Sigmoid colon (tissue), 7 donors: ENCODE results near the gene PRR19. TPM values are rescaled to one million over a fixed set of nuclear protein-coding genes. Genes with fewer than 3 reads are reported as not detected.

Source experiments
- DNase-seq: peaks from one replicate; pipeline ENCODE4 v3.0.0-alpha.2; 2019
- H3K27ac ChIP-seq, 4 donors: fragments of 200-600 bp; sonication (generic); one replicate each; pipeline ENCODE4 v1.5.1; 2016 to 2019; ENCODE audit warnings: mild to moderate bottlenecking in 1 of 4
- H3K27me3 ChIP-seq, 3 donors: fragments of 200-600 bp; sonication (generic); one replicate each; pipeline ENCODE4 v1.5.1; 2019; ENCODE audit warnings: mild to moderate bottlenecking in 1 of 3
- H3K36me3 ChIP-seq, 4 donors: fragments of 200-600 bp; sonication (generic); one replicate each; pipeline ENCODE4 v1.5.1; 2016 to 2019
- H3K4me1 ChIP-seq, 4 donors: fragments of 200-600 bp; sonication (generic); one replicate each; pipeline ENCODE4 v1.5.1; 2017 to 2019
- H3K4me3 ChIP-seq, 4 donors: fragments of 200-600 bp; sonication (generic); one replicate each; pipeline ENCODE4 v1.5.1; 2017 to 2019; ENCODE audit warnings: mild to moderate bottlenecking in 2 of 4, moderate library complexity in 1 of 4
- H3K9me3 ChIP-seq, 4 donors: fragments of 200-600 bp in 3 of 4; sonication (generic) in 3 of 4; one replicate each; pipeline versions ENCODE4 v1.5.1 to v1.6.1; 2013 to 2019
- EP300 ChIP-seq, 4 donors: sonication (generic); formaldehyde crosslinking; IDR thresholded peaks; one replicate each; pipeline ENCODE4 v1.6.1; 2017; ENCODE audit warnings: antibody characterized with exemption in 4 of 4
- POLR2A ChIP-seq, 2 donors: fragments of 450-650 bp; IDR thresholded peaks; one replicate each; pipeline ENCODE4 v1.6.1; 2016; ENCODE audit warnings: antibody characterized with exemption in 2 of 2, mild to moderate bottlenecking in 2 of 2, moderate library complexity in 2 of 2
- POLR2AphosphoS5 ChIP-seq, 4 donors: sonication (generic); formaldehyde crosslinking; IDR thresholded peaks; one replicate each; pipeline ENCODE4 v1.6.1; 2017; ENCODE audit warnings: antibody characterized with exemption in 4 of 4
- WGBS, 2 donors: extraction: QIAGEN DNeasy Blood & Tissue Kit; methylation state at CpG; one replicate each; pipeline ENCODE4 v1.1.7; 2013; 5-methylcytosine and 5-hydroxymethylcytosine counted together
- intact Hi-C: fragments of 100-400 bp; cut with DNase I; formaldehyde crosslinking; loops from one replicate; pipeline ENCODE4 v1.15.1; 2023
- polyA plus RNA-seq, 3 donors: library from polyadenylated mRNA; stranded (reverse); fragments of 200-250 nt; gene quantifications; one replicate each; pipeline ENCODE4 v1.2.3, GENCODE V29; 2013
- total RNA-seq, 4 donors: library from RNA; depleted of rRNA; stranded (reverse); fragments of >200 nt; gene quantifications; one replicate each; pipeline ENCODE4 v1.1.0, GENCODE V29; 2016
- TF ChIP-seq, protein P1 (sequence below), 4 experiments: fragments of 450-650 bp in 3 of 4; fragments of 200-600 bp in 1 of 4; IDR thresholded peaks; one replicate each; pipeline ENCODE4 v1.5.1; 2016 to 2019; ENCODE audit warnings: antibody characterized with exemption in 4 of 4, mild to moderate bottlenecking in 3 of 4, moderate library complexity in 2 of 4
- donor health status: healthy with polysubstance abuse.
- donor health status: Bipolar disorder and iron deficiency.
- donor health status: healthy.

PRR19 gene
- total and polyA plus RNA-seq, 7 donors: 0.69 to 0.79 TPM; not detected in 5

DNA sequence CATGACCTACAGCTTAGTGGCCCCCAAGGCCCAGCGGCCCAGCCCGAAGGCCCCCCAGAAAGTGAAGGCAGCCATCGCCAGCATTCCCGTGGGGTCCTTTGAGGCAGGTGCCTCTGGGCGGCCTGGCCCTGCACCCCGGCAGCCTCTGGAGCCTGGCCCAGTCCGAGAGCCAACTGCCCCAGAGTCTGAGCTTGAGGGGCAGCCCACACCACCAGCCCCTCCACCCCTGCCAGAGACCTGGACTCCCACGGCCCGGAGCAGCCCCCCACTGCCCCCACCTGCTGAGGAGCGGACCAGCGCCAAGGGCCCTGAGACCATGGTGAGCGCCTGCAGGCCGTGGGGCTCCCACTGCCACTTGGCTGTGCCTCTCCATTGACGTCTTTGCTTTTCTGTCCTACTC lies 9.0 kb upstream of the PRR19 start:
- DNase-seq: no peak
- no peak overlapping the region for H3K4me3 ChIP-seq
- no peaks in the 10 kb centered on the region for H3K9me3 ChIP-seq
- WGBS, 2 donors: 92 to 94% methylated on average over 14 of the region's 14 CpGs
- TF ChIP-seq POLR2AphosphoS5 (IDR thresholded peaks at IDR 0.05) (no peak), POLR2A (IDR thresholded peaks at IDR 0.05) (no peak), EP300 (IDR thresholded peaks at IDR 0.05) (no peak)
- TF ChIP-seq, protein P1, sequence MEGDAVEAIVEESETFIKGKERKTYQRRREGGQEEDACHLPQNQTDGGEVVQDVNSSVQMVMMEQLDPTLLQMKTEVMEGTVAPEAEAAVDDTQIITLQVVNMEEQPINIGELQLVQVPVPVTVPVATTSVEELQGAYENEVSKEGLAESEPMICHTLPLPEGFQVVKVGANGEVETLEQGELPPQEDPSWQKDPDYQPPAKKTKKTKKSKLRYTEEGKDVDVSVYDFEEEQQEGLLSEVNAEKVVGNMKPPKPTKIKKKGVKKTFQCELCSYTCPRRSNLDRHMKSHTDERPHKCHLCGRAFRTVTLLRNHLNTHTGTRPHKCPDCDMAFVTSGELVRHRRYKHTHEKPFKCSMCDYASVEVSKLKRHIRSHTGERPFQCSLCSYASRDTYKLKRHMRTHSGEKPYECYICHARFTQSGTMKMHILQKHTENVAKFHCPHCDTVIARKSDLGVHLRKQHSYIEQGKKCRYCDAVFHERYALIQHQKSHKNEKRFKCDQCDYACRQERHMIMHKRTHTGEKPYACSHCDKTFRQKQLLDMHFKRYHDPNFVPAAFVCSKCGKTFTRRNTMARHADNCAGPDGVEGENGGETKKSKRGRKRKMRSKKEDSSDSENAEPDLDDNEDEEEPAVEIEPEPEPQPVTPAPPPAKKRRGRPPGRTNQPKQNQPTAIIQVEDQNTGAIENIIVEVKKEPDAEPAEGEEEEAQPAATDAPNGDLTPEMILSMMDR (IDR thresholded peaks at IDR 0.05): no peak
- H3K27me3 ChIP-seq: no peaks in the 10 kb centered on the region
- intact Hi-C loops: loop anchor here (10.0 kb wide), 1 partner anchor 158 kb away; the partner anchor contains the start of gene POU2F2
- peaks cover 0 to 3% (median 0%) of the 10 kb centered on the region in 4 donors for H3K4me1 ChIP-seq
- H3K36me3 ChIP-seq: peaks cover 29 to 79% (median 63%) of the 10 kb centered on the region in 4 donors
- H3K27ac ChIP-seq: no peak overlapping the region

GRCh38 chr19:42293540-42293939 lies 8.4 kb upstream of the PRR19 start:
- no peak for DNase-seq
- Histone ChIP-seq H3K27ac (no peak overlapping the region), H3K9me3 (no peaks in the 10 kb centered on the region), H3K27me3 (no peaks in the 10 kb centered on the region), H3K4me1 (peaks cover 0 to 3% (median 0%) of the 10 kb centered on the region in 4 donors), H3K4me3 (no peak overlapping the region), H3K36me3 (peaks cover 29 to 73% (median 58%) of the 10 kb centered on the region in 4 donors)
- TF ChIP-seq EP300 (IDR thresholded peaks at IDR 0.05) (no peak), POLR2A (IDR thresholded peaks at IDR 0.05) (no peak), POLR2AphosphoS5 (IDR thresholded peaks at IDR 0.05) (no peak)
- TF ChIP-seq, protein P1 (IDR thresholded peaks at IDR 0.05): no peak
- intact Hi-C loops: loop anchor here (10.0 kb wide), 1 partner anchor 159 kb away; the partner anchor contains the start of gene POU2F2
- WGBS, 2 donors: 89 to 92% methylated on average over 17 of the region's 17 CpGs

GRCh38 chr19:42293948-42294347 lies 8.0 kb upstream of the PRR19 start:
- Histone ChIP-seq H3K9me3 (no peaks in the 10 kb centered on the region), H3K4me3 (no peak overlapping the region), H3K4me1 (peaks cover 0 to 3% (median 0%) of the 10 kb centered on the region in 4 donors), H3K27me3 (no peaks in the 10 kb centered on the region), H3K27ac (no peak overlapping the region), H3K36me3 (peaks cover 26 to 69% (median 54%) of the 10 kb centered on the region in 4 donors)
- WGBS, 2 donors: 92 to 96% methylated on average over 15 of the region's 15 CpGs
- intact Hi-C loops: loop anchor here (10.0 kb wide), 1 partner anchor 159 kb away; the partner anchor contains the start of gene POU2F2
- DNase-seq: no peak
- TF ChIP-seq POLR2A (IDR thresholded peaks at IDR 0.05) (no peak), POLR2AphosphoS5 (IDR thresholded peaks at IDR 0.05) (no peak), EP300 (IDR thresholded peaks at IDR 0.05) (no peak)
- TF ChIP-seq, protein P1 (IDR thresholded peaks at IDR 0.05): no peak

DNA sequence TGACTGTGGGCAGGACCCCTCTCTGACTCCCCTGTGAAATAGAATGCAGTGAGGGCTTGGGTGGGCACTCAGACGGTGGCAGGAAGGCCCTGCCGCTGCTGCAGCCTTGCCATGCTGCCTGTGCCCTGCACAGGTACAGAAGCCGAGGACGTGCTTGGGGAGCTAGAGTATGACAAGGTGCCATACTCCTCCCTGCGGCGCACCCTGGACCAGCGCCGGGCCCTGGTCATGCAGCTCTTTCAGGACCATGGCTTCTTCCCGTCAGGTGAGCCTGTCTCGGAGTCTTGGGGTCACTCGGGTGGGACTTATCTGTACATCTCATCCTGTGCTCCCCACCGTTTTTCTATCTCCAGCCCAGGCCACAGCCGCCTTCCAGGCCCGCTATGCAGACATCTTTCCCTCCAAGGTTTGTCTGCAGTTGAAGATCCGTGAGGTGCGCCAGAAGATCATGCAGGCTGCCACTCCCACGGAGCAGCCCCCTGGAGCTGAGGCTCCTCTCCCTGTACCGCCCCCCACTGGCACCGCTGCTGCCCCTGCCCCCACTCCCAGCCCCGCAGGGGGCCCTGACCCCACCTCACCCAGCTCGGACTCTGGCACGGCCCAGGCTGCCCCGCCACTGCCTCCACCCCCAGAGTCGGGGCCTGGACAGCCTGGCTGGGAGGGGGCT lies 7.3 kb upstream of the PRR19 start:
- intact Hi-C loops: loop anchor here (10.0 kb wide), 1 partner anchor 160 kb away; the partner anchor contains the start of gene POU2F2
- no peaks in the 10 kb centered on the region for H3K27me3 ChIP-seq
- H3K9me3 ChIP-seq: no peaks in the 10 kb centered on the region
- H3K27ac ChIP-seq: no peak overlapping the region
- TF ChIP-seq POLR2AphosphoS5 (IDR thresholded peaks at IDR 0.05) (no peak), EP300 (IDR thresholded peaks at IDR 0.05) (no peak), POLR2A (IDR thresholded peaks at IDR 0.05) (no peak)
- TF ChIP-seq, protein P1 (IDR thresholded peaks at IDR 0.05): no peak
- DNase-seq: no peak
- peaks cover 0 to 3% (median 0%) of the 10 kb centered on the region in 4 donors for H3K4me1 ChIP-seq
- no peak overlapping the region for H3K4me3 ChIP-seq
- WGBS, 2 donors: 87% methylated on average over 24 of the region's 24 CpGs
- peaks cover 24 to 62% (median 47%) of the 10 kb centered on the region in 4 donors for H3K36me3 ChIP-seq
